Osteoblast (primary cell): ENCODE results near the gene PHF11. TPM values are rescaled to one million over a fixed set of nuclear protein-coding genes. Genes with fewer than 3 reads are reported as not detected.

Source experiments
- DNase-seq: peaks from one replicate; pipeline ENCODE4 v3.0.0; 2011; ENCODE audit warnings: low spot score, mixed read lengths; ENCODE audit not compliant: insufficient read length; ENCODE audit errors: missing footprints
- H2AFZ ChIP-seq: 2 replicates; pipeline ENCODE4 v1.6.0; 2011; ENCODE audit warnings: mild to moderate bottlenecking, low read length
- H3K27ac ChIP-seq: 2 replicates; pipeline ENCODE4 v1.5.1; 2011; ENCODE audit warnings: mild to moderate bottlenecking, low read depth, low read length, moderate library complexity
- H3K27me3 ChIP-seq: 2 replicates; pipeline ENCODE4 v1.6.0; 2012; ENCODE audit warnings: mild to moderate bottlenecking, control low read depth, inconsistent platforms, low read length, moderate library complexity; ENCODE audit not compliant: insufficient read depth
- H3K36me3 ChIP-seq: 2 replicates; pipeline ENCODE4 v1.5.1; 2011; ENCODE audit warnings: mild to moderate bottlenecking, low read length, control low read depth, moderate library complexity; ENCODE audit not compliant: insufficient read depth
- H3K4me1 ChIP-seq: 2 replicates; pipeline ENCODE4 v1.5.1; 2011; ENCODE audit warnings: mild to moderate bottlenecking, low read length, control low read depth, moderate library complexity; ENCODE audit not compliant: insufficient read depth
- H3K4me2 ChIP-seq: 2 replicates; pipeline ENCODE4 v1.6.0; 2011; ENCODE audit warnings: mild to moderate bottlenecking, low read length; ENCODE audit not compliant: insufficient read depth
- H3K4me3 ChIP-seq: fragments of 200-600 bp; sonication (generic); 3 replicates; pipeline ENCODE4 v1.5.1; 2012; ENCODE audit warnings: mild to moderate bottlenecking, low read length, inconsistent platforms; ENCODE audit not compliant: insufficient read depth
- H3K79me2 ChIP-seq: 2 replicates; pipeline ENCODE4 v1.6.0; 2012; ENCODE audit warnings: mild to moderate bottlenecking, low read length, control low read depth, inconsistent platforms; ENCODE audit not compliant: insufficient read depth
- H3K9me3 ChIP-seq: 2 replicates; pipeline ENCODE4 v1.5.1; 2011; ENCODE audit warnings: low read depth, low read length, control low read depth
- H4K20me1 ChIP-seq: 2 replicates; pipeline ENCODE4 v1.6.0; 2012; ENCODE audit warnings: mild to moderate bottlenecking, low read length, control low read depth; ENCODE audit not compliant: insufficient read depth
- CTCF ChIP-seq: IDR thresholded peaks from 2 replicates; pipeline ENCODE4 v1.5.1; 2011; ENCODE audit warnings: mild to moderate bottlenecking, low read depth, low read length, moderate library complexity; ENCODE audit errors: extremely low read depth
- total RNA-seq: library from RNA; depleted of rRNA; stranded (reverse); fragments of >200 nt; gene quantifications from 2 replicates; pipeline ENCODE4 v1.2.3, GENCODE V29; 2012

The PHF11 gene
- total RNA-seq, 1 donor, result 29.7 TPM

DNA sequence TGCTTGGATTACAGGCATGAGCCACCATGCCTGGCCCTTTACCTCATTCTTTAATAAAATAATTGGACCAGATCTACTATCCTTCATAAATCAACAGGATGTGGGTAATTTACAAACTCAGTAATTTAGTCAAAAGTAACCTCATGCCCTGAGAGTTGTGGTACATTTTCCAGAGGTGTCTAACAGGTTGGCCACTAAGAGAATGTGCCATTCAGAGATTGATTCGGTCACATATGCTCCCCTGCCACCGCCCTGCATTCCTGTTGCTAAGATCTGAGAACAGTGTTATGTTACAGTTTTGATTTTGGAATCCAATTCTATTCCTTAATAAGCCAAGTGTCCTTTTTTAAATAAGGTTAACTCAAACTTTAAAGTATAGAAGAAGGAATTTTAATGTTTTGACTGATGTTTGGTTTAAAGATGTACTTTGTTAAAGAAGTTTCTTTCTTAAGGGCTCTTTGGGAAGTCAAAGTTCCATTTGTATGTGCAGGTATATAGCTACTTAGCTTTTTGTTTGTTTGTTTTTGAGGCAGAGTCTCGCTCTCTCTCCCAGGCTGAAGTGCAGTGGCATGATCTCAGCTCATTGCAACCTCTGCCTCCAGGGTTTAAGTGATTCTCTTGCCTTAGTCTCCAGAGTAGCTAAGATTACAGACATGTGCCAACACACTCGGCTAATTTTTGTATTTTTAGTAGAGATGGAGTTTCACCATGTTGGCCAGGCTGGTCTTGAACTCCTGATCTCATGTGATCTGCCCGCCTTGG is 29.2 kb downstream of the PHF11 start:
- Histone ChIP-seq H3K4me1 (no peaks in the 10 kb centered on the region), H3K36me3 (peaks cover 12% of the 10 kb centered on the region)

DNA sequence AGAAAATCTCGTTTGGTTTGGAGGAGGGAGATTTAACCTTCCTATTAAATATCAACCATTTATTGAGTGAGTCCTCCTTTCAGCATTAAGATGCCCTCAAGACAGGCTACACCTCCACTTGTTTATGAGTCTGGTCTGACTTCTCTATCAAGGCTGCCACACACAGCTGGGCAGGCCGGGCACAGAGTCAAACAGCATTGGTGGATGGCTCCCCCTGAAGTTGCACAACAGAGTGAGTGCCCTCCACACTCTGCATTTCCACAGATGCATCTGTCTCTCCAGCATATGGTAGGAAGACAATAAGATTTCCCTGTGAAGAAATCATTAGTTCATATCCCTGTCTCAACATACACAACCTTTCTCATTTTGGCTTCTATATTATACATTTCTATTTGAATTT is 31.4 kb downstream of the PHF11 start:
- no peak overlapping the region for H3K27ac ChIP-seq
- H3K4me2 ChIP-seq, result no peak overlapping the region
- no peak overlapping the region for H2AFZ ChIP-seq
- no peak for TF ChIP-seq CTCF
- no peaks in the 10 kb centered on the region for H3K27me3 ChIP-seq
- H3K4me3 ChIP-seq, result no peak overlapping the region
- peaks cover 8% of the 10 kb centered on the region for H3K36me3 ChIP-seq
- DNase-seq, result no peak
- no peaks in the 10 kb centered on the region for H4K20me1 ChIP-seq
- H3K4me1 ChIP-seq, result no peaks in the 10 kb centered on the region
- no peaks in the 10 kb centered on the region for H3K9me3 ChIP-seq
- no peaks in the 10 kb centered on the region for H3K79me2 ChIP-seq

More for the DNA sequence above, 29.2 kb downstream of the PHF11 start:
- no peaks in the 10 kb centered on the region for H3K9me3 ChIP-seq
- H3K27me3 ChIP-seq, result no peaks in the 10 kb centered on the region
- H3K4me2 ChIP-seq, result no peak overlapping the region
- no peaks in the 10 kb centered on the region for H3K79me2 ChIP-seq
- no peak for TF ChIP-seq CTCF
- H4K20me1 ChIP-seq, result no peaks in the 10 kb centered on the region
- H2AFZ ChIP-seq, result no peak overlapping the region
- no peak overlapping the region for H3K4me3 ChIP-seq
- no peak for DNase-seq
- H3K27ac ChIP-seq, result no peak overlapping the region

DNA sequence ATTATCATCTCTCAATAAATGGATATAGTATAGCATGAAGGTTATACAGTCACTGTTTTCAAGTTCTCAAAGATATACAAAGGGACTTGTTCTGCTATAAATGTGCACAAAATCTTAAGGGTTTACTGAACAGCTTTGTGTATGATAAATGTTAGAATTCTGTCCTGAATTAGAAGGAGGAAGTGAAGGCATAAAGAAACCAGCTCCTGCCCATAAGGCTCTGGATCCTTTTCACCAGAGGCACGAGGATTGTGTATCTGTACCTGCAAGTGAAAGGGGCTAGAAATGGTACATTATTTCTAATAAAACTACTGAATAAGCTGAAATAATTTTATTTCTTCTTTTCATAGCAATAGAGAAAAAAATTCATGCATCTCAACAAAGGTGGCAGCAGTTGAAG is 32.4 kb downstream of the PHF11 start:
- no peaks in the 10 kb centered on the region for H4K20me1 ChIP-seq
- H3K9me3 ChIP-seq, result no peaks in the 10 kb centered on the region
- H2AFZ ChIP-seq, result no peak overlapping the region
- no peaks in the 10 kb centered on the region for H3K27me3 ChIP-seq
- H3K36me3 ChIP-seq, result peaks cover 8% of the 10 kb centered on the region
- H3K79me2 ChIP-seq, result no peaks in the 10 kb centered on the region
- no peak overlapping the region for H3K4me2 ChIP-seq
- TF ChIP-seq CTCF, result no peak
- no peak for DNase-seq
- no peaks in the 10 kb centered on the region for H3K4me1 ChIP-seq
- no peak overlapping the region for H3K27ac ChIP-seq
- H3K4me3 ChIP-seq, result no peak overlapping the region

DNA sequence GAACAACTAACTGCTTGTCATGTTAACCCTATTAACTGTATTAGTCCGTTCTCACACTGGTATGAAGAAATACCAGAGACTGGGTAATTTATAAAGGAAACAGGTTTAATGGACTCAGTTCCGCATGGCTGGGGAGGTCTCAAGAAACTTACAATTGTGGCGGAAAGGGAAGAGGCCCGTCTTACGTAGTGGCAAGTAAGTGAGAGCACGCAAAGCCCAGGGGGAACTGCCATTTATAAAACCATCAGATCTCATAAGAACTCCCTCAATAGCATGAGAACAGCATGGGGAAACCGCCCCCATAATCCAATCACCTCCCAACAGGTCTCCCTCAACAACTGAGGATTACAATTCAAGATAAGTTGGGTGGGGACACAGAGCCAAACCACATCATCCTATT is 34.7 kb downstream of the PHF11 start:
- no peaks in the 10 kb centered on the region for H3K79me2 ChIP-seq

More for the DNA sequence above, 34.7 kb downstream of the PHF11 start:
- no peak for TF ChIP-seq CTCF
- Histone ChIP-seq H3K27ac (no peak overlapping the region), H3K4me2 (no peak overlapping the region), H3K4me3 (no peak overlapping the region), H3K4me1 (no peaks in the 10 kb centered on the region), H3K9me3 (no peaks in the 10 kb centered on the region), H3K27me3 (no peaks in the 10 kb centered on the region), H3K36me3 (peaks cover 4% of the 10 kb centered on the region), H4K20me1 (no peaks in the 10 kb centered on the region), H2AFZ (no peak overlapping the region)
- DNase-seq, result no peak
